HG02678 (cell line): ENCODE data around the gene STYXL1.
"Not testable (repeated sequence)": the region's sequence is repeated elsewhere in the genome, so short reads cannot be mapped to it uniquely, and the experiment has no call there.

Experiments used
- ATAC-seq: cut with Tn5 transposase; IDR thresholded peaks from one replicate; pipeline ENCODE4 v1.9.1; 2021; ENCODE audit warnings: mild to moderate bottlenecking, moderate library complexity; ENCODE audit not compliant: unreplicated experiment

The STYXL1 gene

DNA sequence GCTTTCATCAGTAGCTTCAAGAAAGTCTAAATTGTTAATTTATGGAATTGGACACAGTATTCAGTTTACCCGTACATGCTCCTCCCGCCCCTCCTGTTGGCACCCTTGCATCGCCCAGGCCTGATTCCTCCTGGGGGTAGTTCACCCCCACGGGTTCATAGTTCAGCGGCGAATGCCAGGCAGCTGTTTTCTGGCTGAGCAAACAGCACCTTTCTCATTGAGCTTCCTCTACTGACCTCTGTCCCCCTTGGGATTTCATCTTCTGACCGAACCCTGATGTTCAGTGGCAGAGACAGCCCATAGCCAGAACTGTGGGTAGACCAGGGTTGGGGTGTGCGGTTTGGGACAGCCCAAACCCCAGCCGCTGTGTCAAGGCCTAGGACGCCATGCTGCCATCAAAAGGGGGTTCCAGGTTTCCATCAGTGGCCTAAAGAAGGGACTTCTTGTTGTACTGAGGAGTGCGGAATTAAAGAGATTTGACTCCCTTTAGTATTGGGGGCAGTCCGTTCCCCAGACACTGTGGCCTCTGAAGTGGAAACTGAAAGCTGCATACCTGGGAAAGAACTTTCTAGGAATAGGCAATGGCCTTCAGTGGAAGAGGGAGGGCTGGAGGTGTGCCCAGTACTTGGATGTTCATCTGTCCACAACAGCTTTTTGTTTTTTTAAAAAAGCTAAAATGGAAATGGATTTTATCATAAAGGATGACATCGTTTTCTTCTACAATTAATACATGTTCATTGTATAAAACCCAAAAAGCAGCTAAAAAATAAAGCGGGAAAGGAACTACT, 19.1 kb upstream of the STYXL1 start:
- no peak for ATAC-seq

GRCh38 chr7:76065016-76065612, 17.3 kb upstream of the STYXL1 start:
- no peak for ATAC-seq

- ATAC-seq, result no peak
Observed at GRCh38 chr7:76064208-76064970, 16.6 kb upstream of the STYXL1 start.

GRCh38 chr7:76063525-76063924, 15.7 kb upstream of the STYXL1 start:
- ATAC-seq, result no peak

- no peak for ATAC-seq
Observed at GRCh38 chr7:76063114-76063513, 15.3 kb upstream of the STYXL1 start.

- ATAC-seq, result no peak
Observed at GRCh38 chr7:76062254-76062653, 14.5 kb upstream of the STYXL1 start.

DNA sequence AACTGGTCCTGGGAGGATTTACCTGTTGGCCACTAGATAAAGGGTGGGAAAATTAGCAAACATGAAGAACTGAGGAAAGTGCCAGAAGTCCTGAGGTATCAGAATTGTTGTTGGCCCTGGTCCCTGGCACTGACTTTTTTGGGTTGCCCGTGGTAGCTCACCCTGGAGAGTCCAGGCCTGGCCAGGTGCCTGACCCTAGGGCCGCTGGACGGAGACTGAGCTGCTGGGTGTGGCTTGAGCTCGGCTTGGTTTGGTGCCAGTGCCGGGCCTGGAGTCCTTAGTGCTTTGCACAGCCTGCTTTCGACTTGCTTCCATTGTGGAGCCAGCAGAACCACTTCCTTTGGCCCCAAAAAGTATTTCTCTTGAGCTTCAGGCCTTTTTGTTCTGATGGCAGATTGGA, 13.0 kb upstream of the STYXL1 start:
- no peak for ATAC-seq

DNA sequence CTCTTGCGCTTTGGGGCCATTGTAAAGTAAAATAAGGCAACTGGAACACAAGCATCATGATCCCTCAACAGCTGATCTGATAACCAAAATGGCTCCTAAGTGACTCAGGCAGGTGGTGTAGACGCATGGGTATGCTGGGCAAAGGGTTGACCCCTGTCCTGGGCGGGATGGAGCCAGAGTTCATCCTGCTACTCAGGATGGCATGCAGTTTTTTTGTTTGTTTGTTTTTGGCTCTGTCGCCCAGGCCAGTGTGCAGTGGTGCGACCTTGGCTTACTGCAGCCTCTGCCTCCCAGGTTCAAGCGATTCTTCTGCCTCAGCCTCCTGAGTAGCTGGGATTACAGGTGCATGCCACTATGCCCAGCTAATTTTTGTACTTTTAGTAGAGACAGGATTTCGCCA, 10.9 kb upstream of the STYXL1 start:
- not testable (repeated sequence) for ATAC-seq

GRCh38 chr7:76057813-76058145, 10.0 kb upstream of the STYXL1 start:
- ATAC-seq, result no peak

- no peak for ATAC-seq
Observed at GRCh38 chr7:76057103-76057812, 9.5 kb upstream of the STYXL1 start.

- no peak for ATAC-seq
Observed at GRCh38 chr7:76056241-76056640, 8.4 kb upstream of the STYXL1 start.

GRCh38 chr7:76054123-76055120, 6.6 kb upstream of the STYXL1 start:
- no peak for ATAC-seq

GRCh38 chr7:76053461-76053860, 5.7 kb upstream of the STYXL1 start:
- ATAC-seq, result no peak

GRCh38 chr7:76052681-76053080, 4.9 kb upstream of the STYXL1 start:
- not testable (repeated sequence) for ATAC-seq

DNA sequence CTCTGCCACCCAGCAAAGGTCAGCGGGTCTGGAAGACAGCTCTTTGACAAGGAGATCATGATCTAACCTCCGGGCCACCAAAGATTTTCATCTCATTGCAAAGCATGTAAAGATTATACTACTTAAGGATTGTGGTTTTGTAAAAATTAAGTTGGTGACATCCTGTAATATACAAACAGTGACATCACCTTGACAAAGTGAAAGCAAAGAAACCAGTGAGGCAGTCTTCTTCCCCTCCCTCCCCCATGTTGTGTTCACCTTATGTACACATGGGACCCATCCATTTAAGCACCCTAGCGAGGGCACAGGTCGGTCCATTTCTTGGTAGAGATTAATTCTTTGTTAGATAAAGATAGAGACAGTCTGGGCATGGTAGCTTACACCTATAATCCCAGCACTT, 4.0 kb upstream of the STYXL1 start:
- ATAC-seq, result no peak

DNA sequence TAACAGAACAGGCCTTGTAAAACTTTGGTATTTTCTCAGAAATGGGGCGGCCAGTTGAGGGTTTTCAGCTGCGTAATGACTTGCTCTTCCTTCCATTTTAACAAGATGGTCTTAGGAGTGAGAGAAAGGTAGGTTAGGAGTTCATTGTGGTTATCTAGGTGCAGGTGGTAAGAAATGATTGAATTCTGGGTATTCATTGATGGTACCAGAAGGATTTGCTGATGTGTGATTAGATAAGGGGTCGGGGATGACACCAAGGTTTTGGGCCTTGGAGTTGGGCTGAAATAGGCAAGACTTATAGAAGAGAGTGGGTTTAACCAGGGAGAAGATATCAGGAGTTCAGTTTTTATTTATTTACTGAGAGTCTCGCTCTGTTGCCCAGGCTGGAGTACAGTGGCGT, 2.7 kb upstream of the STYXL1 start:
- ATAC-seq, result no peak

DNA sequence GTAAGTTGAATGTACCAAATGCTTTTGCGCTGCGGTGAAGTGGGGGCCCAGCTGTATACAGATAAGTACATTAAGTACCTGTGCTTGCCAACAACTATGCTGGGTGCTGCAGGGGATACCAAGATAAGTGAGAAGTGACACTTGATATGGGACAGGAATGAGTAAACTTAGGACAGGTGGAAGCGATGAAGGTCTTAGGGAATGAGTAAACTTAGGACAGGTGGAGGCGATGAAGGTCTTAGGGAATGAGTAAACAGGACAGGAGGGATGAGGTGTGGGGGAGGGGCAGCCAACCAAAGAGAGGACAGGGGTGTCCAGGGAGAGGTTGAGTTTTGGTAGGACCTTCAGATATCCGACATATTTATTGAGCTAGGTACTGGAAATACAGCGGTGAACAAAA, 1.5 kb upstream of the STYXL1 start:
- ATAC-seq, result no peak

GRCh38 chr7:76048668-76048988, 828 bp upstream of the STYXL1 start:
- no peak for ATAC-seq

GRCh38 chr7:76047305-76047810, 442 bp downstream of the STYXL1 start:
- ATAC-seq, result peak; percentile 7

DNA sequence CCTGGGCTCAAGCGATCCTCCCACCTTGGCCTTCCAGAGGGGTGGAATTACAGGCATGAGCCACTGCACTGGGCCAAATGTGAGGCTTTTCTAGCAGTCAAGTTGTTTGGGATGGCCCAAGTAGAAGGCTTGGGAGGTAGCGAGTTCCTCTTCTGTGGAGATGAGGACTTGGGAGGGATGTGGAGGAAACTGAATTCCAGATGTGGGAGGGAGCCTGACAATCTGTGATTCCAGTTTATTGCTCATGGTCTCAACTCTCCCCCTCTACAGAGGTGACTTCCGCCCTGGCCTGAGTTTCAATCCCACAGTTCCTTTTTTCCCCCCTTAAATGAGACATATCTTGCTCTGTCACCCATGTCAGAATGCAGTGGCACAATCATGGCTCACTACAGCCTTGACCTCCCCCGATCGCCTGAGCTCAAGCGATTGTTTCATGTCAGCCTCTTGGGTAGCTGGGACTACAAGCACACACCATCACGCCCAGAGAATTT, 3.4 kb downstream of the STYXL1 start:
- ATAC-seq, result no peak
